ENCODE measurements around the gene RPS19BP1.

RPS19BP1 gene

GRCh38 chr22:39556970-39557841 is 24.7 kb upstream of the RPS19BP1 start:
- DNase-seq, result no peak
- no peaks in the 10 kb centered on the region for H4K20me1 ChIP-seq (ENCODE audit: insufficient read depth, low read length)
- no peaks in the 10 kb centered on the region for H3K4me1 ChIP-seq (ENCODE audit: insufficient read depth, low read length)
- no peaks in the 10 kb centered on the region for H3K9me3 ChIP-seq (ENCODE audit: insufficient read depth, low read length, severe bottlenecking)
- no peak overlapping the region for H3K9ac ChIP-seq (ENCODE audit: low read depth, low read length)
- peaks cover 7% of the 10 kb centered on the region for H3K27me3 ChIP-seq (ENCODE audit: insufficient read depth, low read length, poor library complexity)
- H3K79me2 ChIP-seq (ENCODE audit: insufficient read depth, low read length), result no peaks in the 10 kb centered on the region
- no peak overlapping the region for H2AFZ ChIP-seq (ENCODE audit: low read depth, low read length)
- H3K4me3 ChIP-seq (ENCODE audit: low read depth in 1 of 2, low read length in 2 of 2), result no peak overlapping the region
- TF ChIP-seq, protein P1, sequence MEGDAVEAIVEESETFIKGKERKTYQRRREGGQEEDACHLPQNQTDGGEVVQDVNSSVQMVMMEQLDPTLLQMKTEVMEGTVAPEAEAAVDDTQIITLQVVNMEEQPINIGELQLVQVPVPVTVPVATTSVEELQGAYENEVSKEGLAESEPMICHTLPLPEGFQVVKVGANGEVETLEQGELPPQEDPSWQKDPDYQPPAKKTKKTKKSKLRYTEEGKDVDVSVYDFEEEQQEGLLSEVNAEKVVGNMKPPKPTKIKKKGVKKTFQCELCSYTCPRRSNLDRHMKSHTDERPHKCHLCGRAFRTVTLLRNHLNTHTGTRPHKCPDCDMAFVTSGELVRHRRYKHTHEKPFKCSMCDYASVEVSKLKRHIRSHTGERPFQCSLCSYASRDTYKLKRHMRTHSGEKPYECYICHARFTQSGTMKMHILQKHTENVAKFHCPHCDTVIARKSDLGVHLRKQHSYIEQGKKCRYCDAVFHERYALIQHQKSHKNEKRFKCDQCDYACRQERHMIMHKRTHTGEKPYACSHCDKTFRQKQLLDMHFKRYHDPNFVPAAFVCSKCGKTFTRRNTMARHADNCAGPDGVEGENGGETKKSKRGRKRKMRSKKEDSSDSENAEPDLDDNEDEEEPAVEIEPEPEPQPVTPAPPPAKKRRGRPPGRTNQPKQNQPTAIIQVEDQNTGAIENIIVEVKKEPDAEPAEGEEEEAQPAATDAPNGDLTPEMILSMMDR (IDR thresholded peaks at IDR 0.05; ENCODE audit: borderline replicate concordance, extremely low read depth, low read length, poor library complexity, severe bottlenecking), result no peak
- no peak for TF ChIP-seq EZH2 (IDR thresholded peaks at IDR 0.05; ENCODE audit: borderline replicate concordance, low read depth, low read length, severe bottlenecking)
- ATAC-seq (ENCODE audit: insufficient read depth, low read depth), result no peak
- H3K36me3 ChIP-seq (ENCODE audit: insufficient read depth, low read length), result no peaks in the 10 kb centered on the region
- H3K27ac ChIP-seq (ENCODE audit: low read length), result no peak overlapping the region
- no peak overlapping the region for H3K4me2 ChIP-seq (ENCODE audit: insufficient read depth, low read length)

DNA sequence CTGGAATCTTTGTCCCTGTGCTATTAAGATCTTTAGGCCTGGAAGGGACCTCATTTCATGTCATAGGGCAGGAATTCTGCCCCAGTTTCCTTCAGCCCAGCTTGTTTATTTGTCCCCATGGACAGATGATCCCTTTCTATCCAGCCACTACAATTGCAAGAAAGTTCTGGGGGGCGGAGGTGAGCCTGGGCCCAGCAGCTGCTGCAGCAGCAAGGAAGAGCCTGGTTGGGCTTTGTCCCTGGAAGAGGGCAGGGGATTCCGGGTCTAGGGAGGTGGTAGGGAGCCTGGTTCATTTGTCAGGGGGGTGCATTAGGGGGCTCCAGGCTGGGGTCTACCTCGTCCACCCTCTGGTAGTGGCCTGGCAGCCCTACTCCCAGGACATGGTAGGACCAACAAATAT is 21.6 kb upstream of the RPS19BP1 start:
- peaks cover 13% of the 10 kb centered on the region for H3K27me3 ChIP-seq (ENCODE audit: insufficient read depth, low read length, poor library complexity)
- H3K4me3 ChIP-seq (ENCODE audit: low read depth in 1 of 2, low read length in 2 of 2), result no peak overlapping the region
- ATAC-seq (ENCODE audit: insufficient read depth, low read depth), result no peak
- DNase-seq, result no peak
- no peak overlapping the region for H3K4me2 ChIP-seq (ENCODE audit: insufficient read depth, low read length)
- no peaks in the 10 kb centered on the region for H3K79me2 ChIP-seq (ENCODE audit: insufficient read depth, low read length)
- H3K27ac ChIP-seq (ENCODE audit: low read length), result no peak overlapping the region
- H2AFZ ChIP-seq (ENCODE audit: low read depth, low read length), result no peak overlapping the region
- no peak for TF ChIP-seq EZH2 (IDR thresholded peaks at IDR 0.05; ENCODE audit: borderline replicate concordance, low read depth, low read length, severe bottlenecking)
- TF ChIP-seq, protein P1 (IDR thresholded peaks at IDR 0.05; ENCODE audit: borderline replicate concordance, extremely low read depth, low read length, poor library complexity, severe bottlenecking), result no peak
- H4K20me1 ChIP-seq (ENCODE audit: insufficient read depth, low read length), result 0 out of 2 replicates have a peak, but pooled peaks cover 2% of the 10 kb centered on the region
- no peaks in the 10 kb centered on the region for H3K4me1 ChIP-seq (ENCODE audit: insufficient read depth, low read length)
- no peaks in the 10 kb centered on the region for H3K36me3 ChIP-seq (ENCODE audit: insufficient read depth, low read length)
- no peak overlapping the region for H3K9ac ChIP-seq (ENCODE audit: low read depth, low read length)
- H3K9me3 ChIP-seq (ENCODE audit: insufficient read depth, low read length, severe bottlenecking), result no peaks in the 10 kb centered on the region

- no peak overlapping the region for H3K4me2 ChIP-seq (ENCODE audit: insufficient read depth, low read length)
- peaks cover 13% of the 10 kb centered on the region for H3K27me3 ChIP-seq (ENCODE audit: insufficient read depth, low read length, poor library complexity)
- DNase-seq (no peak), ATAC-seq (ENCODE audit: insufficient read depth, low read depth) (no peak)
- no peaks in the 10 kb centered on the region for H3K4me1 ChIP-seq (ENCODE audit: insufficient read depth, low read length)
- H3K9ac ChIP-seq (ENCODE audit: low read depth, low read length), result no peak overlapping the region
- no peak overlapping the region for H3K4me3 ChIP-seq (ENCODE audit: low read depth in 1 of 2, low read length in 2 of 2)
- no peak overlapping the region for H2AFZ ChIP-seq (ENCODE audit: low read depth, low read length)
- 0 out of 2 replicates have a peak, but pooled peaks cover 2% of the 10 kb centered on the region for H4K20me1 ChIP-seq (ENCODE audit: insufficient read depth, low read length)
- H3K27ac ChIP-seq (ENCODE audit: low read length), result no peak overlapping the region
- TF ChIP-seq EZH2 (IDR thresholded peaks at IDR 0.05; ENCODE audit: borderline replicate concordance, low read depth, low read length, severe bottlenecking), result no peak
- TF ChIP-seq, protein P1 (IDR thresholded peaks at IDR 0.05; ENCODE audit: borderline replicate concordance, extremely low read depth, low read length, poor library complexity, severe bottlenecking), result no peak
- no peaks in the 10 kb centered on the region for H3K9me3 ChIP-seq (ENCODE audit: insufficient read depth, low read length, severe bottlenecking)
- H3K36me3 ChIP-seq (ENCODE audit: insufficient read depth, low read length), result no peaks in the 10 kb centered on the region
- H3K79me2 ChIP-seq (ENCODE audit: insufficient read depth, low read length), result no peaks in the 10 kb centered on the region
Observed at GRCh38 chr22:39553429-39553828, 20.9 kb upstream of the RPS19BP1 start.

Measured in DND-41 (cell line).